IMR-90 (cell line): ENCODE measurements around the gene SLC31A2. TPM values are rescaled to one million over a fixed set of nuclear protein-coding genes. Genes with fewer than 3 reads are reported as not detected.

Source experiments
- ATAC-seq: fragments of 200-7000 bp; cut with Tn5 transposase; 2 replicates; pipeline ENCODE4 v1.9.1; 2020; ENCODE audit warnings: low read depth, mild to moderate bottlenecking, moderate library complexity
- BruUV-seq: library from RNA; stranded (reverse); fragments of 400-500 nt; replicated peaks from 2 replicates; lab custom pipeline; 2021; lab: Mats Ljungman, UMichigan
- CTCF ChIA-PET: fragments of 300-600 bp; formaldehyde crosslinking; extraction: SDS; loops from one replicate; lab custom pipeline; 2021; ENCODE audit warnings: antibody characterized with exemption; lab: Yijun Ruan, JAX
- POLR2A ChIA-PET: fragments of 300-600 bp; sonication (Branson Sonifier 250); formaldehyde crosslinking; loops from one replicate; lab custom pipeline; 2022; ENCODE audit warnings: antibody characterized with exemption; ENCODE audit not compliant: unreplicated experiment; lab: Charles Lee
- DNase-seq: peaks from one replicate; pipeline ENCODE4 v3.0.0; 2013
- H2AFZ ChIP-seq: replicated peaks from 2 replicates; pipeline ENCODE3; 2013; ENCODE audit warnings: low read length, mild to moderate bottlenecking; ENCODE audit not compliant: poor library complexity
- H2AK5ac ChIP-seq: 2 replicates; pipeline ENCODE4 v1.6.1; 2013; ENCODE audit warnings: low read depth, low read length, inconsistent platforms
- H2AK9ac ChIP-seq: replicated peaks from 2 replicates; pipeline ENCODE3; 2013; ENCODE audit warnings: mild to moderate bottlenecking, low read depth, low read length, moderate library complexity; ENCODE audit not compliant: poor library complexity
- H2BK120ac ChIP-seq: 2 replicates; pipeline ENCODE4 v1.6.1; 2013; ENCODE audit warnings: low read depth, low read length, inconsistent platforms
- H2BK15ac ChIP-seq: 3 replicates; pipeline ENCODE4 v1.6.1; 2013; ENCODE audit warnings: low read depth, low read length, inconsistent platforms
- H2BK20ac ChIP-seq: 2 replicates; pipeline ENCODE4 v1.6.1; 2013; ENCODE audit warnings: low read depth, mild to moderate bottlenecking, inconsistent platforms, low read length, moderate library complexity
- H2BK5ac ChIP-seq: 2 replicates; pipeline ENCODE4 v1.6.1; 2013; ENCODE audit warnings: mild to moderate bottlenecking, low read depth, low read length, inconsistent platforms; ENCODE audit not compliant: poor library complexity, severe bottlenecking
- H3K14ac ChIP-seq: replicated peaks from 2 replicates; pipeline ENCODE4 v1.6.1; 2013; ENCODE audit warnings: low read depth, low read length, inconsistent platforms
- H3K18ac ChIP-seq: 2 replicates; pipeline ENCODE4 v1.6.1; 2013; ENCODE audit warnings: low read depth, low read length, control low read depth
- H3K23ac ChIP-seq: 2 replicates; pipeline ENCODE4 v1.6.1; 2013; ENCODE audit warnings: low read depth, low read length, inconsistent platforms
- H3K27ac ChIP-seq: 2 replicates; pipeline ENCODE4 v1.5.1; 2013; ENCODE audit warnings: mild to moderate bottlenecking, control low read depth, low read length; ENCODE audit not compliant: insufficient read depth
- H3K27me3 ChIP-seq: 2 replicates; pipeline ENCODE4 v1.6.1; 2013; ENCODE audit warnings: low read length; ENCODE audit not compliant: control insufficient read depth, insufficient read depth
- H3K36me3 ChIP-seq: 2 replicates; pipeline ENCODE4 v1.6.1; 2013; ENCODE audit warnings: low read length, mixed read lengths; ENCODE audit not compliant: control insufficient read depth, insufficient read depth
- H3K4ac ChIP-seq: 2 replicates; pipeline ENCODE4 v1.6.1; 2013; ENCODE audit warnings: low read depth, low read length, inconsistent platforms
- H3K4me1 ChIP-seq: 2 replicates; pipeline ENCODE4 v1.6.1; 2013; ENCODE audit warnings: low read length, mixed read lengths; ENCODE audit not compliant: control insufficient read depth, insufficient read depth
- H3K4me2 ChIP-seq: 2 replicates; pipeline ENCODE4 v1.6.1; 2013; ENCODE audit warnings: low read depth, mild to moderate bottlenecking, control low read depth, low read length, moderate library complexity
- H3K4me3 ChIP-seq: 2 replicates; pipeline ENCODE4 v1.5.1; 2013; ENCODE audit warnings: low read depth, mild to moderate bottlenecking, control low read depth, low read length, moderate library complexity; ENCODE audit not compliant: insufficient read depth
- H3K56ac ChIP-seq: 2 replicates; pipeline ENCODE4 v1.6.1; 2013; ENCODE audit warnings: low read length, inconsistent platforms; ENCODE audit not compliant: insufficient read depth; ENCODE audit errors: extremely low read depth
- H3K79me1 ChIP-seq, 2 experiments: 2 replicates each; pipeline ENCODE4 v1.6.1; 2013; ENCODE audit warnings: low read length in 2 of 2, inconsistent platforms in 1 of 2, low read depth in 1 of 2
- H3K9ac ChIP-seq: 2 replicates; pipeline ENCODE4 v1.6.1; 2013; ENCODE audit warnings: low read depth, low read length, control low read depth
- H3K9me1 ChIP-seq: 2 replicates; pipeline ENCODE4 v1.6.1; 2013; ENCODE audit warnings: low read length, inconsistent platforms; ENCODE audit not compliant: insufficient read depth
- H3K9me3 ChIP-seq: 2 replicates; pipeline ENCODE4 v1.6.1; 2013; ENCODE audit warnings: low read length; ENCODE audit not compliant: control insufficient read depth, insufficient read depth
- H4K20me1 ChIP-seq: 2 replicates; pipeline ENCODE4 v1.6.1; 2013; ENCODE audit warnings: low read length, inconsistent platforms; ENCODE audit not compliant: insufficient read depth
- H4K5ac ChIP-seq: 2 replicates; pipeline ENCODE4 v1.6.1; 2013; ENCODE audit warnings: mild to moderate bottlenecking, low read depth, low read length, control low read depth
- H4K8ac ChIP-seq, 2 experiments: 2 replicates each; pipeline ENCODE4 v1.6.1; 2013; ENCODE audit warnings: low read depth in 2 of 2, low read length in 2 of 2, control low read depth in 1 of 2, inconsistent platforms in 1 of 2
- H4K91ac ChIP-seq: 2 replicates; pipeline ENCODE4 v1.6.1; 2013; ENCODE audit warnings: low read depth, low read length, inconsistent platforms; ENCODE audit not compliant: insufficient read depth
- BHLHE40 ChIP-seq: fragments of 150-350 bp; IDR thresholded peaks from 2 replicates; pipeline ENCODE4 v1.6.1; 2016; ENCODE audit warnings: mild to moderate bottlenecking, low read depth, low read length
- CEBPB ChIP-seq: IDR thresholded peaks from 2 replicates; pipeline ENCODE4 v1.6.1; 2012; ENCODE audit warnings: low read depth, low read length, improper control_type of control experiment
- CHD1 ChIP-seq: IDR thresholded peaks from 2 replicates; pipeline ENCODE4 v1.6.1; 2012; ENCODE audit warnings: low read depth, low read length, improper control_type of control experiment
- FOS ChIP-seq: fragments of 150-350 bp; IDR thresholded peaks from 2 replicates; pipeline ENCODE4 v1.6.1; 2016; ENCODE audit warnings: low read depth, low read length
- MAFK ChIP-seq: IDR thresholded peaks from 2 replicates; pipeline ENCODE4 v1.6.1; 2012; ENCODE audit warnings: low read depth, low read length, improper control_type of control experiment
- MAZ ChIP-seq: IDR thresholded peaks from 2 replicates; pipeline ENCODE4 v1.6.1; 2012; ENCODE audit warnings: low read depth, mild to moderate bottlenecking, low read length, improper control_type of control experiment, moderate library complexity, borderline replicate concordance
- MXI1 ChIP-seq: IDR thresholded peaks from 2 replicates; pipeline ENCODE4 v1.6.1; 2012; ENCODE audit warnings: low read depth, mild to moderate bottlenecking, low read length, moderate library complexity, borderline replicate concordance
- NFE2L2 ChIP-seq: fragments of 150-350 bp; IDR thresholded peaks from 2 replicates; pipeline ENCODE4 v1.6.1; 2016; ENCODE audit warnings: low read depth, mild to moderate bottlenecking, low read length
- POLR2A ChIP-seq: IDR thresholded peaks from 2 replicates; pipeline ENCODE4 v1.6.1; 2012; ENCODE audit warnings: mild to moderate bottlenecking, low read depth, low read length
- RAD21 ChIP-seq: IDR thresholded peaks from 2 replicates; pipeline ENCODE4 v1.6.1; 2012; ENCODE audit warnings: low read length, improper control_type of control experiment
- RCOR1 ChIP-seq: IDR thresholded peaks from 2 replicates; pipeline ENCODE4 v1.6.1; 2012; ENCODE audit warnings: mild to moderate bottlenecking, low read length, improper control_type of control experiment; ENCODE audit not compliant: insufficient replicate concordance
- RFX5 ChIP-seq: IDR thresholded peaks from 2 replicates; pipeline ENCODE4 v1.8.0; 2012; ENCODE audit warnings: low read depth, mild to moderate bottlenecking, low read length, moderate library complexity
- SMC3 ChIP-seq: fragments of 150-350 bp; IDR thresholded peaks from 2 replicates; pipeline ENCODE4 v1.6.1; 2016; ENCODE audit warnings: low read depth, mild to moderate bottlenecking, antibody characterized with exemption, low read length, moderate library complexity
- WGBS, 2 experiments: methylation state at CpG; one replicate each; pipeline versions ENCODE4 v1.1.5 to v1.1.7; 2013; ENCODE audit warnings: missing lambda C conversion rate in 2 of 2; ENCODE audit not compliant: insufficient read length in 1 of 2; ENCODE audit errors: extremely low coverage in 2 of 2; 5-methylcytosine and 5-hydroxymethylcytosine counted together
- dilution Hi-C: fragments of 300-500 bp; cut with HindIII; formaldehyde crosslinking; loops from one replicate; pipeline ENCODE4 v1.14.3; 2018; ENCODE audit warnings: low sequenced_read_pairs; ENCODE audit not compliant: unreplicated experiment
- in situ Hi-C: fragments of 300-500 bp; cut with MboI; formaldehyde crosslinking; loops from 3 replicates; pipeline ENCODE4 v1.14.3; 2019; ENCODE audit warnings: low sequenced_read_pairs, inconsistent platforms, mixed read lengths
- intact Hi-C: fragments of 100-400 bp; cut with micrococcal nuclease; formaldehyde crosslinking; loops from 2 replicates; pipeline ENCODE4 v1.10.0; 2022
- polyA plus RNA-seq, 3 experiments: library from polyadenylated mRNA; depleted of rRNA; stranded (reverse); fragments of >200 nt; gene quantifications; 2 replicates each; pipeline ENCODE4 v1.2.3, GENCODE V29; 2012; ENCODE audit warnings: low replicate concordance in 1 of 3
- total RNA-seq: library from RNA; depleted of rRNA; stranded (reverse); fragments of >200 nt; gene quantifications from 2 replicates; pipeline ENCODE4 v1.2.3, GENCODE V29; 2012
- TF ChIP-seq, protein P1 (sequence below): fragments of 150-350 bp; IDR thresholded peaks from 2 replicates; pipeline ENCODE4 v1.6.1; 2016; ENCODE audit warnings: low read depth, mild to moderate bottlenecking, low read length, moderate library complexity, borderline replicate concordance
- TF ChIP-seq, protein P2 (sequence below): fragments of 150-350 bp; IDR thresholded peaks from 2 replicates; pipeline ENCODE4 v1.6.1; 2017; ENCODE audit warnings: mild to moderate bottlenecking, antibody characterized with exemption, low read length, low read depth
- TF ChIP-seq, protein P3 (sequence below): conservative IDR thresholded peaks from 2 replicates; pipeline ENCODE4 v1.5.1; 2012; ENCODE audit warnings: mild to moderate bottlenecking, low read depth, low read length, improper control_type of control experiment

Gene SLC31A2
- total and polyA plus RNA-seq, 2 of the 4 experiments (the other 2 are of a cell fraction): 5.1 to 7.2 TPM

DNA sequence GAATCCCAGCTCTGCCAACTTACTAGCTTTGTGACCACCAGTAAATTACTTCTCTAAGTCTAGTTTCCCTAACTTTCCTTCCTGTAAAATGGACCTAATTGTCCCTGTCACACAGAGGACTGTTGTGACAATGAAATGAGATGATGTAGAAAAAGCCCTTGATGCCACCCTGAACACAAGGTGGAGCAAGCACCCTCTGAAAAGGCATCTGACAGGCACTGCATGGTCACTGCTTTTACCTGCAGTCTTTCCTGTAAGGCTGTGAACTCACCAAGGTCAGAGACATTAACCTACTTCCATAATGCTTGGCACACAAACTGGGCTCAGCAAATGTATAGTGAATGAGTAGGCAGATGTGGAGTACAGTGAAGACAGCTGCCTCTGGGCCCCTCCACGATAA lies 6.1 kb downstream of the SLC31A2 start:
- dilution Hi-C loops (no loop called here), intact Hi-C loops (no loop called here), in situ Hi-C loops (no loop called here)
- Histone ChIP-seq H3K27ac (no peak overlapping the region), H2BK15ac (no peak overlapping the region), H3K79me1 (peaks cover 0 to 18% of the 10 kb centered on the region in 2 experiments; a peak in 1 of 4 replicates), H3K56ac (no peak overlapping the region), H4K5ac (no peak overlapping the region), H3K27me3 (no peaks in the 10 kb centered on the region), H2BK120ac (no peak overlapping the region), H3K9ac (no peak overlapping the region), H2BK5ac (no peak overlapping the region), H2AK5ac (no peak overlapping the region; the same call in 1 of the 2 replicates), H2AFZ (no peak overlapping the region), H3K9me1 (peaks cover 11% of the 10 kb centered on the region; the same call in 1 of the 2 replicates), H3K4me1 (peaks cover 9% of the 10 kb centered on the region; the same call in 1 of the 2 replicates), H4K91ac (no peak overlapping the region), H3K36me3 (peaks cover 14% of the 10 kb centered on the region), H2BK20ac (no peak overlapping the region), H4K20me1 (peaks cover 3% of the 10 kb centered on the region; the same call in 1 of the 2 replicates), H3K14ac (no peak overlapping the region), H3K4me2 (no peak overlapping the region), H4K8ac (no peak overlapping the region), H3K4me3 (no peak overlapping the region), H3K23ac (no peak overlapping the region), H3K4ac (no peak overlapping the region), H3K18ac (no peak overlapping the region), H2AK9ac (no peak overlapping the region), H3K9me3 (no peaks in the 10 kb centered on the region)
- TF ChIP-seq BHLHE40: no peak
- TF ChIP-seq SMC3: no peak
- TF ChIP-seq, protein P1, sequence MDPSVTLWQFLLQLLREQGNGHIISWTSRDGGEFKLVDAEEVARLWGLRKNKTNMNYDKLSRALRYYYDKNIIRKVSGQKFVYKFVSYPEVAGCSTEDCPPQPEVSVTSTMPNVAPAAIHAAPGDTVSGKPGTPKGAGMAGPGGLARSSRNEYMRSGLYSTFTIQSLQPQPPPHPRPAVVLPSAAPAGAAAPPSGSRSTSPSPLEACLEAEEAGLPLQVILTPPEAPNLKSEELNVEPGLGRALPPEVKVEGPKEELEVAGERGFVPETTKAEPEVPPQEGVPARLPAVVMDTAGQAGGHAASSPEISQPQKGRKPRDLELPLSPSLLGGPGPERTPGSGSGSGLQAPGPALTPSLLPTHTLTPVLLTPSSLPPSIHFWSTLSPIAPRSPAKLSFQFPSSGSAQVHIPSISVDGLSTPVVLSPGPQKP: no peak
- no peak for TF ChIP-seq MAZ
- no peak for TF ChIP-seq CEBPB
- TF ChIP-seq, protein P2, sequence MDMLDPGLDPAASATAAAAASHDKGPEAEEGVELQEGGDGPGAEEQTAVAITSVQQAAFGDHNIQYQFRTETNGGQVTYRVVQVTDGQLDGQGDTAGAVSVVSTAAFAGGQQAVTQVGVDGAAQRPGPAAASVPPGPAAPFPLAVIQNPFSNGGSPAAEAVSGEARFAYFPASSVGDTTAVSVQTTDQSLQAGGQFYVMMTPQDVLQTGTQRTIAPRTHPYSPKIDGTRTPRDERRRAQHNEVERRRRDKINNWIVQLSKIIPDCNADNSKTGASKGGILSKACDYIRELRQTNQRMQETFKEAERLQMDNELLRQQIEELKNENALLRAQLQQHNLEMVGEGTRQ: no peak
- no peak for TF ChIP-seq RFX5
- TF ChIP-seq MAFK: no peak
- no peak for TF ChIP-seq FOS
- no peak for TF ChIP-seq POLR2A
- TF ChIP-seq, protein P3, sequence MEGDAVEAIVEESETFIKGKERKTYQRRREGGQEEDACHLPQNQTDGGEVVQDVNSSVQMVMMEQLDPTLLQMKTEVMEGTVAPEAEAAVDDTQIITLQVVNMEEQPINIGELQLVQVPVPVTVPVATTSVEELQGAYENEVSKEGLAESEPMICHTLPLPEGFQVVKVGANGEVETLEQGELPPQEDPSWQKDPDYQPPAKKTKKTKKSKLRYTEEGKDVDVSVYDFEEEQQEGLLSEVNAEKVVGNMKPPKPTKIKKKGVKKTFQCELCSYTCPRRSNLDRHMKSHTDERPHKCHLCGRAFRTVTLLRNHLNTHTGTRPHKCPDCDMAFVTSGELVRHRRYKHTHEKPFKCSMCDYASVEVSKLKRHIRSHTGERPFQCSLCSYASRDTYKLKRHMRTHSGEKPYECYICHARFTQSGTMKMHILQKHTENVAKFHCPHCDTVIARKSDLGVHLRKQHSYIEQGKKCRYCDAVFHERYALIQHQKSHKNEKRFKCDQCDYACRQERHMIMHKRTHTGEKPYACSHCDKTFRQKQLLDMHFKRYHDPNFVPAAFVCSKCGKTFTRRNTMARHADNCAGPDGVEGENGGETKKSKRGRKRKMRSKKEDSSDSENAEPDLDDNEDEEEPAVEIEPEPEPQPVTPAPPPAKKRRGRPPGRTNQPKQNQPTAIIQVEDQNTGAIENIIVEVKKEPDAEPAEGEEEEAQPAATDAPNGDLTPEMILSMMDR: no peak
- TF ChIP-seq MXI1: no peak
- no peak for TF ChIP-seq RCOR1
- no peak for TF ChIP-seq RAD21
- no peak for TF ChIP-seq CHD1
- no peak for TF ChIP-seq NFE2L2
- ChIA-PET CTCF (no interaction called here), POLR2A (no interaction called here)
- BruUV-seq: no TSS peak
- DNase-seq (no peak), ATAC-seq (no peak)
- 86% methylated on average over 1 of the region's 1 CpG; no CpG with 5 or more reads in 1 of the 2 experiments for WGBS, 2 experiments
